MCF 10A (cell line): ENCODE results near the gene HSPA14. TPM values are rescaled to one million over a fixed set of nuclear protein-coding genes. Genes with fewer than 3 reads are reported as not detected.

Experiments used
- BruUV-seq: library from RNA; stranded (reverse); fragments of 400-500 nt; replicated peaks from 2 replicates; lab custom pipeline; 2021; lab: Mats Ljungman, UMichigan
- CTCF ChIA-PET: fragments of 300-600 bp; sonication (Branson Sonifier 250); formaldehyde crosslinking; extraction: SDS; loops from one replicate; lab custom pipeline; 2021; ENCODE audit warnings: antibody characterized with exemption, inconsistent platforms; lab: Yijun Ruan, JAX
- POLR2A ChIA-PET: fragments of 300-600, 350-650 bp; sonication (Branson Sonifier 250); formaldehyde crosslinking; extraction: SDS; loops from one replicate; lab custom pipeline; 2020; ENCODE audit warnings: antibody characterized with exemption, inconsistent platforms; lab: Yijun Ruan, JAX
- DNase-seq: peaks from one replicate; pipeline ENCODE4 v3.0.0-alpha.2; 2018; ENCODE audit not compliant: unreplicated experiment
- H3K27ac Mint-ChIP-seq: one replicate; pipeline ENCODE4 v1.8.0; 2022; ENCODE audit warnings: mild to moderate bottlenecking, low read depth, mixed read lengths; ENCODE audit not compliant: unreplicated experiment
- H3K27me3 Mint-ChIP-seq: one replicate; pipeline ENCODE4 v1.8.0; 2022; ENCODE audit warnings: mixed read lengths; ENCODE audit not compliant: insufficient read depth, unreplicated experiment
- H3K36me3 Mint-ChIP-seq: one replicate; pipeline ENCODE4 v1.8.0; 2022; ENCODE audit warnings: mild to moderate bottlenecking, moderate library complexity, mixed read lengths; ENCODE audit not compliant: insufficient read depth, unreplicated experiment
- H3K4me1 Mint-ChIP-seq: one replicate; pipeline ENCODE4 v1.8.0; 2022; ENCODE audit warnings: mixed read lengths; ENCODE audit not compliant: insufficient read depth, unreplicated experiment
- H3K4me3 Mint-ChIP-seq: one replicate; pipeline ENCODE4 v1.8.0; 2022; ENCODE audit warnings: mild to moderate bottlenecking, moderate library complexity, mixed read lengths; ENCODE audit not compliant: unreplicated experiment
- H3K9me3 Mint-ChIP-seq: one replicate; pipeline ENCODE4 v1.8.0; 2022; ENCODE audit warnings: mixed read lengths; ENCODE audit not compliant: unreplicated experiment
- CTCF ChIP-seq: fragments of 200-600 bp; IDR thresholded peaks from one replicate; pipeline ENCODE4 v1.8.0; 2022; ENCODE audit warnings: antibody characterized with exemption, mild to moderate bottlenecking; ENCODE audit not compliant: unreplicated experiment
- intact Hi-C: fragments of 100-400 bp; cut with micrococcal nuclease; formaldehyde crosslinking; loops from 2 replicates; pipeline ENCODE4 v1.14.1; 2022
- total RNA-seq: library from RNA; stranded (reverse); gene quantifications from 2 replicates; pipeline ENCODE4 v1.2.3, GENCODE V29; 2022

HSPA14 gene
- total RNA-seq, 1 experiment from 2014 or later: 14.0 TPM

GRCh38 chr10:14801723-14802122 lies 36.4 kb upstream of the HSPA14 start:
- BruUV-seq: no TSS peak
- H3K9me3 Mint-ChIP-seq: no peaks in the 10 kb centered on the region
- no peak for DNase-seq
- H3K4me3 Mint-ChIP-seq: no peak overlapping the region
- no peak overlapping the region for H3K27ac Mint-ChIP-seq
- no peaks in the 10 kb centered on the region for H3K36me3 Mint-ChIP-seq
- ChIA-PET CTCF (interaction anchor here (0.6 kb wide), 1 partner anchor 15 kb away, joined by 3 read pairs; no protein-coding TSS in a partner anchor), POLR2A (no interaction called here)
- peaks cover 19% of the 10 kb centered on the region for H3K27me3 Mint-ChIP-seq
- intact Hi-C loops: no loop called here
- H3K4me1 Mint-ChIP-seq: no peaks in the 10 kb centered on the region
- TF ChIP-seq CTCF: no peak

GRCh38 chr10:14803827-14804226 lies 34.3 kb upstream of the HSPA14 start:
- BruUV-seq: no TSS peak
- Mint-ChIP-seq H3K36me3 (no peaks in the 10 kb centered on the region), H3K9me3 (no peaks in the 10 kb centered on the region), H3K27ac (no peak overlapping the region), H3K4me3 (no peak overlapping the region), H3K27me3 (peaks cover 19% of the 10 kb centered on the region), H3K4me1 (no peaks in the 10 kb centered on the region)
- ChIA-PET CTCF (no interaction called here), POLR2A (no interaction called here)
- intact Hi-C loops: no loop called here
- no peak for DNase-seq
- TF ChIP-seq CTCF: no peak

GRCh38 chr10:14806318-14806717 lies 31.8 kb upstream of the HSPA14 start:
- no peak for DNase-seq

More at GRCh38 chr10:14806318-14806717, 31.8 kb upstream of the HSPA14 start:
- CTCF ChIA-PET: no interaction called here
- Mint-ChIP-seq H3K4me3 (no peak overlapping the region), H3K27me3 (no peaks in the 10 kb centered on the region), H3K4me1 (no peaks in the 10 kb centered on the region), H3K9me3 (no peaks in the 10 kb centered on the region), H3K36me3 (no peaks in the 10 kb centered on the region), H3K27ac (no peak overlapping the region)
- intact Hi-C loops: no loop called here
- TF ChIP-seq CTCF: no peak
- BruUV-seq: no TSS peak
- POLR2A ChIA-PET: no interaction called here
